HCT116 (cell line): Measurements from ENCODE around the gene AGAP1. TPM values are rescaled to one million over a fixed set of nuclear protein-coding genes. Genes with fewer than 3 reads are reported as not detected.

Source experiments
- ATAC-seq: fragments of 200-7000 bp; cut with Tn5 transposase; 2 replicates; pipeline ENCODE4 v1.9.1; 2020; ENCODE audit warnings: mild to moderate bottlenecking, moderate library complexity
- BruUV-seq: library from RNA; stranded (reverse); fragments of 400-500 nt; replicated peaks from 2 replicates; lab custom pipeline; 2021; lab: Mats Ljungman, UMichigan
- CTCF ChIA-PET: fragments of 300-600 bp; sonication (Branson Sonifier 250); formaldehyde crosslinking; loops from one replicate; lab custom pipeline; 2021; ENCODE audit warnings: antibody characterized with exemption; lab: Charles Lee
- POLR2A ChIA-PET: fragments of 300-600, 350-600 bp; sonication (Branson Sonifier 250); formaldehyde crosslinking; loops from one replicate; lab custom pipeline; 2021; ENCODE audit warnings: antibody characterized with exemption; lab: Charles Lee
- RAD21 ChIA-PET, 2 experiments: fragments of 300-600 bp; sonication (Branson Sonifier 250); formaldehyde crosslinking; loops; one replicate each; lab custom pipeline; 2023; ENCODE audit warnings: low total read pairs in 2 of 2; ENCODE audit not compliant: uncharacterized antibody in 2 of 2, unreplicated experiment in 2 of 2, low non-redundant PET in 1 of 2; lab: Charles Lee
- DNase-seq: peaks from one replicate; pipeline ENCODE4 v3.0.0-alpha.2; 2010; ENCODE audit warnings: low read depth, low spot score
- H2AFZ ChIP-seq: fragments of 200-600 bp; shearing (Covaris generic), sonication (generic); 2 replicates; pipeline ENCODE4 v1.6.1; 2017; ENCODE audit warnings: low read depth, mixed run types, mixed read lengths, antibody characterized with exemption, low read length; ENCODE audit not compliant: poor library complexity, severe bottlenecking
- H3K27ac ChIP-seq: 2 replicates; pipeline ENCODE4 v1.5.1; 2012; ENCODE audit warnings: low read depth, low read length
- H3K27me3 ChIP-seq: fragments of 200-600 bp; sonication (generic); 2 replicates; pipeline ENCODE4 v1.6.1; 2016; ENCODE audit warnings: mixed run types, low read length, mixed read lengths; ENCODE audit not compliant: insufficient read depth
- H3K36me3 ChIP-seq, 2 experiments: fragments of 200-500 bp in 1 of 2; fragments of 200-600 bp in 1 of 2; sonication (Bioruptor generic) in 1 of 2; sonication (generic) in 1 of 2; 2 replicates each; pipeline versions ENCODE4 v1.5.1 to v1.6.1; 2014 to 2016; ENCODE audit warnings: low read length in 2 of 2, inconsistent platforms in 1 of 2, mixed read lengths in 1 of 2, mixed run types in 1 of 2; ENCODE audit not compliant: insufficient read depth in 2 of 2, control insufficient read depth in 1 of 2
- H3K4me1 ChIP-seq, 2 experiments: fragments of 200-600 bp in 1 of 2; sonication (generic) in 1 of 2; 2 replicates each; pipeline versions ENCODE4 v1.5.1 to v1.6.1; 2012 to 2017; ENCODE audit warnings: low read length in 2 of 2, inconsistent platforms in 1 of 2, mild to moderate bottlenecking in 1 of 2, mixed read lengths in 1 of 2, mixed run types in 1 of 2, moderate library complexity in 1 of 2; ENCODE audit not compliant: insufficient read depth in 2 of 2, control insufficient read depth in 1 of 2
- H3K4me2 ChIP-seq: fragments of 200-600 bp; sonication (generic); 2 replicates; pipeline ENCODE4 v1.6.1; 2017; ENCODE audit warnings: mixed run types, low read length, mixed read lengths
- H3K4me3 ChIP-seq, 2 experiments: fragments of 200-600 bp in 1 of 2; sonication (generic) in 1 of 2; replicated peaks in 1 of 2; 2 replicates each; pipeline ENCODE4 v1.5.1; 2011 to 2016; ENCODE audit warnings: low read length in 2 of 2, control low read depth in 1 of 2, low read depth in 1 of 2, mild to moderate bottlenecking in 1 of 2, mixed read lengths in 1 of 2, mixed run types in 1 of 2
- H3K79me2 ChIP-seq: fragments of 200-600 bp; sonication (generic); 2 replicates; pipeline ENCODE4 v1.6.1; 2017; ENCODE audit warnings: mild to moderate bottlenecking, mixed run types, low read length, moderate library complexity, mixed read lengths; ENCODE audit not compliant: insufficient read depth
- H3K9ac ChIP-seq: fragments of 200-600 bp; sonication (generic); 2 replicates; pipeline ENCODE4 v1.6.1; 2016; ENCODE audit warnings: low read length, mixed read lengths
- H3K9me2 ChIP-seq: fragments of 200-600 bp; sonication (generic), shearing (Covaris generic); 2 replicates; pipeline ENCODE4 v1.6.1; 2017; ENCODE audit warnings: mixed run types, mild to moderate bottlenecking, moderate library complexity; ENCODE audit not compliant: insufficient read depth
- H3K9me3 ChIP-seq, 2 experiments: fragments of 200-500 bp in 1 of 2; fragments of 200-600 bp in 1 of 2; sonication (Bioruptor generic) in 1 of 2; sonication (generic) in 1 of 2; 2 replicates each; pipeline ENCODE4 v1.6.1; 2014 to 2017; ENCODE audit warnings: low read length in 2 of 2, mixed read lengths in 2 of 2, inconsistent platforms in 1 of 2, low read depth in 1 of 2, mild to moderate bottlenecking in 1 of 2, mixed run types in 1 of 2, moderate library complexity in 1 of 2; ENCODE audit not compliant: control insufficient read depth in 1 of 2, insufficient read depth in 1 of 2
- H4K20me1 ChIP-seq: fragments of 200-600 bp; sonication (generic), shearing (Covaris generic); 2 replicates; pipeline ENCODE4 v1.6.1; 2017; ENCODE audit warnings: mixed run types, mild to moderate bottlenecking, moderate library complexity; ENCODE audit not compliant: insufficient read depth
- ATF3 ChIP-seq: IDR thresholded peaks from 2 replicates; pipeline ENCODE4 v1.6.1; 2012
- CBX3 ChIP-seq: IDR thresholded peaks from 2 replicates; pipeline ENCODE4 v1.6.1; 2012; ENCODE audit warnings: low read depth
- CTCF ChIP-seq, 3 experiments: fragments of 200-600 bp in 1 of 3; sonication (generic) in 1 of 3; IDR thresholded peaks in 2 of 3; conservative IDR thresholded peaks in 1 of 3; 2 replicates each; pipeline ENCODE4 v1.5.1; 2012 to 2017; ENCODE audit warnings: low read depth in 2 of 3, low read length in 2 of 3, antibody characterized with exemption in 1 of 3, borderline replicate concordance in 1 of 3, control low read depth in 1 of 3, mild to moderate bottlenecking in 1 of 3, mixed read lengths in 1 of 3, mixed run types in 1 of 3, moderate library complexity in 1 of 3; ENCODE audit not compliant: insufficient read depth in 1 of 3
- EGR1 ChIP-seq: IDR thresholded peaks from 2 replicates; pipeline ENCODE4 v1.6.1; 2012; ENCODE audit warnings: low read depth
- ELF1 ChIP-seq: IDR thresholded peaks from 2 replicates; pipeline ENCODE4 v1.6.1; 2012; ENCODE audit warnings: low read depth, borderline replicate concordance
- EZH2 ChIP-seq: fragments of 200-600 bp; sonication (generic); IDR thresholded peaks from 2 replicates; pipeline ENCODE4 v1.6.1; 2017; ENCODE audit warnings: antibody characterized with exemption, mixed run types
- EZH2phosphoT487 ChIP-seq: fragments of 200-600 bp; IDR thresholded peaks from 2 replicates; pipeline ENCODE4 v1.6.1; 2018; ENCODE audit warnings: antibody characterized with exemption, borderline replicate concordance
- FOSL1 ChIP-seq: IDR thresholded peaks from 2 replicates; pipeline ENCODE4 v1.6.1; 2012; ENCODE audit warnings: low read depth
- JUND ChIP-seq: IDR thresholded peaks from 2 replicates; pipeline ENCODE4 v1.6.1; 2012
- MAX ChIP-seq: IDR thresholded peaks from 2 replicates; pipeline ENCODE4 v1.6.1; 2012
- POLR2A ChIP-seq: IDR thresholded peaks from 2 replicates; pipeline ENCODE4 v1.7.0; 2011; ENCODE audit warnings: borderline replicate concordance; ENCODE audit not compliant: insufficient read depth, insufficient read length; ENCODE audit errors: extremely low read depth
- POLR2AphosphoS5 ChIP-seq: IDR thresholded peaks from 2 replicates; pipeline ENCODE4 v1.6.1; 2011; ENCODE audit warnings: mild to moderate bottlenecking, low read depth, low read length, moderate library complexity
- RAD21 ChIP-seq: IDR thresholded peaks from 2 replicates; pipeline ENCODE4 v1.6.1; 2012; ENCODE audit warnings: low read depth, mild to moderate bottlenecking
- REST ChIP-seq: IDR thresholded peaks from 2 replicates; pipeline ENCODE4 v1.6.1; 2012; ENCODE audit warnings: low read depth
- SIN3A ChIP-seq: IDR thresholded peaks from 2 replicates; pipeline ENCODE4 v1.6.1; 2012; ENCODE audit warnings: low read depth
- SP1 ChIP-seq: IDR thresholded peaks from 2 replicates; pipeline ENCODE4 v1.6.1; 2012; ENCODE audit warnings: low read depth
- YY1 ChIP-seq: IDR thresholded peaks from 2 replicates; pipeline ENCODE4 v1.6.1; 2011; ENCODE audit warnings: low read length, low read depth, moderate library complexity, mild to moderate bottlenecking; ENCODE audit not compliant: insufficient replicate concordance; ENCODE audit errors: extremely low read depth
- ZBTB33 ChIP-seq: IDR thresholded peaks from 2 replicates; pipeline ENCODE4 v1.6.1; 2011; ENCODE audit warnings: mild to moderate bottlenecking, low read length, moderate library complexity; ENCODE audit not compliant: insufficient replicate concordance; ENCODE audit errors: extremely low read depth
- ZFX ChIP-seq: fragments of 450-650 bp; IDR thresholded peaks from 2 replicates; pipeline ENCODE4 v1.6.1; 2017
- ZNF274 ChIP-seq: fragments of 200-500 bp; sonication (Bioruptor generic); IDR thresholded peaks from 2 replicates; pipeline ENCODE4 v1.6.1; 2014; ENCODE audit warnings: mild to moderate bottlenecking, low read depth, low read length, inconsistent platforms
- intact Hi-C: fragments of 100-400 bp; cut with micrococcal nuclease; formaldehyde crosslinking; loops from 2 replicates; pipeline ENCODE4 v1.10.0; 2022
- total RNA-seq: library from RNA; stranded (reverse); gene quantifications from one replicate; pipeline ENCODE4 v1.2.1, GENCODE V29; 2021; ENCODE audit not compliant: unreplicated experiment

AGAP1 gene
- total RNA-seq, 1 experiment from 2014 or later, result 43.8 TPM

- intact Hi-C loops, result no loop called here
- TF ChIP-seq SP1 (no peak), REST (no peak), RAD21 (no peak), ZFX (no peak), POLR2A (no peak), EZH2phosphoT487 (no peak), MAX (no peak), EZH2 (no peak), JUND (no peak), CTCF (IDR thresholded peaks at IDR 0.05 in 2 of 3, conservative IDR thresholded peaks at IDR 0.05 in 1 of 3; ENCODE audit: borderline replicate concordance in 1 of 3, insufficient read depth in 1 of 3, low read depth in 2 of 3, low read length in 2 of 3) (no peak), FOSL1 (no peak), ZBTB33 (no peak), ZNF274 (no peak), ELF1 (no peak), ATF3 (no peak), SIN3A (no peak), YY1 (no peak), POLR2AphosphoS5 (no peak), CBX3 (no peak), EGR1 (no peak)
- Histone ChIP-seq H3K4me2 (no peak overlapping the region), H3K36me3 (0 out of 4 replicates have a peak, but pooled peaks cover 0 to 4% of the 10 kb centered on the region in 2 experiments), H3K9me3 (no peaks in the 10 kb centered on the region), H3K27me3 (no peaks in the 10 kb centered on the region), H3K9ac (no peak overlapping the region), H3K4me3 (no peak overlapping the region), H3K4me1 (no peaks in the 10 kb centered on the region), H2AFZ (no peak overlapping the region), H3K27ac (no peak overlapping the region), H3K79me2 (no peaks in the 10 kb centered on the region), H3K9me2 (no peaks in the 10 kb centered on the region), H4K20me1 (no peaks in the 10 kb centered on the region)
- ATAC-seq (no peak), DNase-seq (no peak)
- ChIA-PET POLR2A (no interaction called here), CTCF (no interaction called here), RAD21 (no interaction called here)
- no TSS peak for BruUV-seq
These were observed 631.7 kb downstream of the AGAP1 start for GRCh38 chr2:236125541-236125940.
